GM19025 (cell line): ENCODE data around the gene UNC93A.
"Not testable (repeated sequence)": the region's sequence is repeated elsewhere in the genome, so short reads cannot be mapped to it uniquely, and the experiment has no call there.

Experiments used
- ATAC-seq: cut with Tn5 transposase; IDR thresholded peaks from one replicate; pipeline ENCODE4 v1.9.1; 2021; ENCODE audit warnings: mild to moderate bottlenecking, low read depth, moderate library complexity; ENCODE audit not compliant: unreplicated experiment

UNC93A gene

DNA sequence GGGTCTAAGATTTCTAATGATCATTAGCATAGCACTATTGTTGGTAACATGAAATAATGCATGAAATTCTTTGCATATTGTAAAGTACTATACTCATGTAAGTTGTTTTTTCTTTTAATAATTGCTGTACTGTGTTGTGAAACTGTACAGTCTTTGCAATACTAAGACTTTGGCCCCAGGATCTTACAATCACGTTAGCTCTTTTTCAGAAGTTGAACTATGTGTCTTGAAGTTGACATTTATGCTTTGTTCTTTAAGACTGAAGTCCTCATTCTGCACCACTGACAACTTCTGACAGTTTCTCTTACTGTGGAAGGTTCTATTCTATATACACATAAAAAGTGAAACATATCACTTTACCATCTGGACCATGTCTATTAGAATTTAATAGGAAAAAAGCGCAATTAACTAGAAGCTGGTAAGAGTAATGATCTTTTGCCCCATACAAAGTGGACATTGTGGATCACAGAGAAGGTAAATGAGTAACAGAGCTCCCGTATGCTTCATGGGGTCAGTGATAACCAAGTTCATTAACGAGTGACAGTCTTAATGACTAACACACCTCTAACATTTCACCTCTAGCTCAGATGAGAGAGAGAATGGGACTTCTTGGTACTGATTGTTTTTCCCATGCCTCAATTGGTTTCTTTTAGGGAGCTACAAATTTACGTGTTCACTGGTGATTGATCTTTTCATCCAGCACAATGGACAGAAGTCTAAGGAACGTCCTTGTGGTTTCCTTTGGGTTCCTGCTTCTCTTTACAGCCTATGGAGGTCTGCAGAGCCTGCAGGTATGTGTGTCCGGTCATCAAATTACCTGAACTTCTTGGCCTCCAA lies at the start of gene UNC93A:
TSS of gene UNC93A (plus strand) at position 530 of the 837 bp plus-strand sequence. CDS start at position 705, 175 bp downstream.
- no peak for ATAC-seq

DNA sequence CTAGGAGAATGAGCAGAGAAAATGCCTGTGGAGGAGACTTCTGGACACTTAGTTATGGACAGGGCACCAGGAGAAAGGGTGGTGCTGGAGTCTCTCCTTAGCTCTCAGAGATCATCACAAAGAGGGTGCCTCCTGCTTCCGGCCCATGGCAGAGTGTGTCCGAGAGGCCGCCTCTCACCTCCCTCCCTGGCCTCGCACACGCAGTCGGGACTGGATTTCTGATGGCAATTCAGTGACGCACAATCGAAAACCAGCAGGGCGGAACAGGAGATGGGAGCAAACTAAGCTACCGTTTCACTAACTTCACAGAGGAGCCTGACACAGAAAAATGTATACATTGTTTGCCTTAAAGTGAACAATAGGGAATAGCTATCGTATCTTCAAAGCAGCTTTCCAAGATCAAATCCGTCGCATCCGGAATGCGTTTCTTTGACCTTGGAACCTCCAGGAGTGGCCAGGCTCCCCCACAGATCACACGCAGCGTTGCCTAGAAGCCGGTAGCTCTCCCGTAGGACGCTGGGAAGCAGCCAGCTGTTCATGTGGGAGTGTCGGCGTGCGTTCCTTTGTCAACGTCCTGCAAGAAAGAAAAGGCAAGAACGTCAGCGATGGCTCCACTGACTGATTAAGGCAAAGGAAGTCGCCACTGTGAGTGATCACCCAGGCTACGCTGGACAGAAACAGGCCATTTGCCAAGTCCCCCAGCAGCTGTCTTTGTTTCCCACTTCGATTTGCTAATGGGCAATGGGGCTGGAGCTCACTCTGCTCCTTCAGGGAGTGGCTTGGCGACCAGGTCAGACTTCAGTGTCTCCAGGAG lies 49.6 kb upstream of the UNC93A start:
- ATAC-seq, result not testable (repeated sequence)

DNA sequence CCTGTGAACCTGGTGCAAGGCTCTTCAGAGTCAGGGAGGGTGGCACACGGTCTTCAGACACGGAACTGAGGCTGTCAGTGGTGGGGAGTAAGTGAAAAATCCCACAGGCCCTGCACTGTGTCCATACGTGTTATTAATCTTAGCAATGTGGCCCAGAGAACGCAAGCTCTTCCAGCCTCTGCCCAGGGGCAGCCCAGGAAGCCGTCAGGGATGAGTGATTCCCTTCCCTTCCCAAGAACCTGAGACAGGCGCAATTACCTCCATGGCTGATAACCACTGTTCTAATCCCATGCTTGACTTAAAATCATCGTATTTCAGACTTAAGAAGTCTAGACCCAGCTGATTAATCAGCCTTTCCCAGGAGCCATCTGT lies 49.0 kb upstream of the UNC93A start:
- not testable (repeated sequence) for ATAC-seq

- ATAC-seq, result not testable (repeated sequence)
These were observed 48.5 kb upstream of the UNC93A start for GRCh38 chr6:167242511-167243051.

DNA sequence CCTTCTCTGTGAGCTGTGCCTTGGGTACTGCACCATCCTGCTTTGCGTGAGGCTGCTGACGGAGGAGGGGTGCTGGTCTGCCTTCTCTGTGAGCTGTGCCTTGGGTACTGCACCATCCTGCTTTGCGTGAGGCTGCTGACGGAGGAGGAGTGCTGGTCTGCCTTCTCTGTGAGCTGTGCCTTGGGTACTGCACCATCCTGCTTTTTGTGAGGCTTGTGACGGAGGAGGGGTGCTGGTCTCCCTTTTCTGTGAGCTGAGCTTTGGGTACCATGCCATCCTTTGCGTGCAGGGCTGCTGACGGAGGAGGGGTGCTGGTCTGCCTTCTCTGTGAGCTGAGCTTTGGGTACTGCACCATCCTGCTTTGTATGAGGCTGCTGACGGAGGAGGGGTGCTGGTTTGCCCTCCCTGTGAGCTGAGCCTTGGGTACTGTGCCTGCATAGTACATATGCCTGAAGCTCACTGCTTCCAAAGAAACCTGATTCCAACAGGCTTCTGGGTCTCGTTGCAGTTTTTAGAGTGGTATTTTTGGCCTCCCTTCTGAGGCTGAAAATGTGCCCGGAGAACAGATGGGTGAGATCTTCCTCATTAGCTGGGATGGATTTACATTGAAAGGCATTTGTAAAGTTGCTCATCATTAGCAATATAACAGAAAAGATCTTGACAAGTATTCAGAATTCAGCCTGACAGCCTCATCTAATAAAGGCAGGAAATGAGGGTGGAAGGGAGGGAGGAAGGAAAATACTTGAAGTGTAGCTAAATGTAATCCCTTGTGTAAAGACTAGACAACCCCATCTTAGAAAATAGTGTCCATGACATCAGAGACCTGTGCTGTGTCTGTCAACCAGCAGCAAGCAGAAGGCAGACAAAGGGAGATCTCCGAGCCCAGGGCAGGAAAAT lies 46.8 kb upstream of the UNC93A start:
- ATAC-seq, result no peak

DNA sequence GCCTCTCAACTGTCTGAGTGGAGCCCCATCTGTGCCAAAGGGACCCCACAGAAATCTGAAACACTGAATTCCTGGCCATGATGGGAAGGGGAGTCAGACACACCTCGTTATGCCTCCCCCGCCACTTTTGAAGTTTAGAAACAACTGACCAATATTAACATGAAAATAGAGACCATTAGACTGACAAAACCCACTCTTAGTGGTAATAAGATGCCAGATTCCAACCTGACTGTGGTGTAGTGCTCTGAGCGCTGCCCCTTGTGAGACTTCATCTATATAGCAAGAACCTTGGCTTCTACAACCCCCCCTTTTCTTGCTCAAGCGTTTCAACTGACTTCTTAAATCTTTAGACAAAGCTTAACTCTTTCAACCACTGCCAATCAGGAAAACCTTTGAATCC lies 46.1 kb upstream of the UNC93A start:
- no peak for ATAC-seq

DNA sequence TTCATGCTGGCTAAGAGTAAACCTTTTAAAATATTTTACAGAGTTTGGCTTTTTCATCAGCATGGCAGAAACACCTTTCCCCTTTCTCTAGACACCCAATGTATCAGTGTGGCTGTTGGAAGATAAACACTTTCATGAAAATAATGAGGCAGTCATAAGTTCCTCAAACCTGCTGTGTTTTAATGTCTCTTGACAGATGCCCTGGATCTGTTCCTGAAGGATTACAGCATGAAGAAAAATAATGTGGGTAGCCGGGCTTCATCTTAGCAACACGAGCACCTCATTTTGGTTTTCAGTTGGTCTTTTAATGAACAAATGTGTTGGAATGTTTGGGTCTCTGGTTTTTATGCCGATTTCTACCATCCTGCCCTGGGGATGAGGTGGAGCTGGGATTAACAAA lies 45.5 kb upstream of the UNC93A start:
- ATAC-seq, result no peak

DNA sequence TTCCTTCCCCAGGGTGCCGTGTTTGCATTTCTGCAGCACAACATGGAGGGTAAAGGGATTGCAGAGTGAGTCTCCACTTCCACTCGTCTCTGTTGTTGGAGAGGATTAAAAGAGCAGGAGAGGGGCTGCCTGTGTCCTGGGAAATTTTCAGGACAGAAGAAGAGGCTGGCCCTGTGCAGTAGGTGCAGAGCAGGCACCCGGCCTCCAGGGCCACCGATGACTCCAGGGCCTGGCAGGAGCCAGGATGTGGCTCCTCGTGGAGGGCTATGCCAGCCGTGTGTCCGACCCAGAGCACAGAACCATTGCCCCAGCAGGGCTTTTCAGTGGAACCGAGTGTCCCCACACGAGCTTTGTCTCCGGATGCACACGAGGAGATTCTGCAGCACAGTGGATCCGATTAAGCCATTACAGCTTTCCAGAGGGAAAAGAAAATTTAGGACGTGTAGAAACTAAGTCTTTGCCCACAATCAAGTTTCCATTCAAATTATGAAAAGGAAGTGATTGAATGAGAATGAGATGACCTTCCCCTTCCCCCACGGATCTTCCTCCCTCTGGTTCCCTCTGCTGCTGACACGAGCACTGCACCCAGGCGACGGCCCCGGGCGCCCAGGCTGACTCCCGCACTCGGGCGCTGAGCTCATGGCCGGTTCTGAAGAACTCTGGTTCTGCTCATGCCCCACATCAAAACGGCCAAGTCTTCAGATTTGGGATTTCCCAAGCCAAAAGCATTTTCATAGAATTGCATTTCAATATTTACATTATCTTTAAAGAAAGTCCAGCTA lies 43.1 kb upstream of the UNC93A start:
- ATAC-seq, result no peak

DNA sequence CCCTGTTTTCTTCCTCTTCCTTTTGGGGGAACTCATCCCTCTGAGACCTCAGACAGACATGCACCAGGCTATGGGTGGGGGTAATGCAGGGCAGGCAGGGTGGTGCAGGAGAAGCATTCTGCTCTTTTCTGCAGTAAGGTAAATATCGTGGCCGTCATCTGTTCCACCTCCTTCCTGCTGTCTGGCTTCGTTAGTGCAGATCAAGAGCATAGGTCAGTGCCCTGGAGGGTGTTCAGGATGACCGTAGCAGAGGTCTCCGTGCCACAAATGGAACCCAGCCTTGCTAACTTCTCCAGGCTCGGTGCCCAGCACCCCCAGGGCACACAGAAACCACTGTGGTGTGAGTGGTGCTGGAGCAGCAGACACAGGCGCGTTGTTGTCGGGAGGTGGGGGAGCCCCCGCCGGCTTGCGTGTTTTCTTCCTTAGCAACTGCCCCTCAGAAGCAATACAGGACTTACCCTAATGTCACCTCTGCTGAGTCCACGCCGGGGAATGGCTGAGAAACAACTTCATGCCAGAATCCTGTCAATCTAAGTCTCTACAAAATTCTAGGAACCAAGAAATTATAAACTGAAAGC lies 42.1 kb upstream of the UNC93A start:
- ATAC-seq, result not testable (repeated sequence)

- no peak for ATAC-seq
These were observed 38.8 kb upstream of the UNC93A start for GRCh38 chr6:167252271-167252670.

- ATAC-seq, result no peak
These were observed 35.1 kb upstream of the UNC93A start for GRCh38 chr6:167255918-167256553.

GRCh38 chr6:167258646-167259045 lies 32.5 kb upstream of the UNC93A start:
- ATAC-seq, result no peak

GRCh38 chr6:167266057-167266829 lies 24.9 kb upstream of the UNC93A start:
- ATAC-seq, result not testable (repeated sequence)

GRCh38 chr6:167266830-167267555 lies 24.1 kb upstream of the UNC93A start:
- no peak for ATAC-seq

DNA sequence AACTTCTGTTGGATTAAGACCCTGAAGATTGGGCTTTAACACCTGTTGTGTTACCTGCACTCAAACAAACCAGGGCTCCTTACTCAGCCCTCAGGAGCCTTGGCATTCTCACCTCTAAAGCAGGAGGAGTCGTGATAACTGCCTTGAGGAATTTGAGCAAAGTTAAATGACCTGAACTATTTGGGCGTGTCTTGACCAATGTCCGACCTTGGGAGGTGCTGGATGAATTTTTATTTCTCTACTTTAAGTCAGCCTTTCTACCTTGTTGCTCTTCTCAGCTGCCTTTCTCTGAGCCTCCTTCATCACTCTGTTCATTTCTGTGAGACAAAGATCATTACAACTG lies 23.6 kb upstream of the UNC93A start:
- not testable (repeated sequence) for ATAC-seq

DNA sequence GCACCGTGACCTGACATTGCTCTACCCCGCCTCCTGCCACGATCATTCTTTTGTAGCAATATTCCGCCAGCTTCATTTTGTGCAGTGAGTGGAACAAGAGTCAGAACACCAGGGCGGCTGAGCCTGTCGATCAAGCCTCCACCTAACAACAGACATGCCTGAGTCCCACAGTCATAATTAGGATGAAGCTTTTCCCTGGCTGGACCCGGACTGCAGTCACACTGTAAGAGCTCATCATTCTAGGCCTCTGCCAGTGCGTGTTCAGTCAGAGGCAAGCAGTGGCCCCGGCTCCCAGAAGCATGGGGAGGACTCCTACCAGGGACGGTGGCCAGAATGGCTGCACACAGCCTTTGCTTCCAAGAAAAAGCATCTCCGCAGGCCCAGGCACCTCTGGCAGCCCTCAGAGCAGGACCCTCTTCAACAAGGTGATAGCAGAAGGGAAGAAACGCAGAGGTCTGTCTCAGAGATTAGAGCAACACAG lies 23.2 kb upstream of the UNC93A start:
- no peak for ATAC-seq

- ATAC-seq, result no peak
These were observed 22.3 kb upstream of the UNC93A start for GRCh38 chr6:167268683-167269280.
